GM21528 (cell line): Measurements from ENCODE around the gene COPS6.
A peak's percentile ranks its signal among the peaks of the same experiment; 100 is the strongest.
"Not testable (repeated sequence)": the region's sequence is repeated elsewhere in the genome, so short reads cannot be mapped to it uniquely, and the experiment has no call there.

ENCODE experiments used
- ATAC-seq: cut with Tn5 transposase; IDR thresholded peaks from one replicate; pipeline ENCODE4 v1.9.1; 2021; ENCODE audit warnings: mild to moderate bottlenecking, moderate library complexity; ENCODE audit not compliant: unreplicated experiment, low FRiP score

The COPS6 gene

GRCh38 chr7:100126239-100126930 is 37.6 kb downstream of the COPS6 start:
- peak; percentile 4 for ATAC-seq

- ATAC-seq, result peak; percentile 52
Observed at GRCh38 chr7:100126931-100127865, 38.4 kb downstream of the COPS6 start, which contains the start of gene MBLAC1. TSS of gene MBLAC1 (plus strand) at chr7:100126967. CDS start at chr7:100127396, 429 bp downstream.

GRCh38 chr7:100127866-100128636 is 39.3 kb downstream of the COPS6 start:
- ATAC-seq, result peak; percentile 4

- ATAC-seq, result no peak
Observed at GRCh38 chr7:100128637-100128963, 39.8 kb downstream of the COPS6 start.

- not testable (repeated sequence) for ATAC-seq
Observed at GRCh38 chr7:100130220-100130607, 41.4 kb downstream of the COPS6 start.

- ATAC-seq, result no peak
Observed at GRCh38 chr7:100130608-100131453, 42.1 kb downstream of the COPS6 start.

- no peak for ATAC-seq
Observed at GRCh38 chr7:100132126-100132525, 43.4 kb downstream of the COPS6 start.

GRCh38 chr7:100132697-100133151 is 44.0 kb downstream of the COPS6 start:
- no peak for ATAC-seq

GRCh38 chr7:100137851-100138760 is 49.3 kb downstream of the COPS6 start:
- no peak for ATAC-seq

GRCh38 chr7:100141555-100141949 is 52.8 kb downstream of the COPS6 start:
- no peak for ATAC-seq
